SK-MEL-5 (cell line): ENCODE results near the gene ALDH4A1. TPM values are rescaled to one million over a fixed set of nuclear protein-coding genes. Genes with fewer than 3 reads are reported as not detected.
A peak's percentile ranks its signal among the peaks of the same experiment; 100 is the strongest.
"Not testable (repeated sequence)": the region's sequence is repeated elsewhere in the genome, so short reads cannot be mapped to it uniquely, and the experiment has no call there.

Experiments
- DNase-seq: peaks from one replicate; pipeline ENCODE4 v3.0.0-alpha.2; 2016; ENCODE audit warnings: low read depth, low spot score
- in situ Hi-C: cut with HindIII; loops from 2 replicates; pipeline ENCODE4 v1.10.0; 2016; ENCODE audit warnings: low sequenced_read_pairs, high pct_unique_total_duplicates, low pct_unique_long_range_greater_than_20kb
- small RNA-seq, 2 experiments: library from RNA; depleted of rRNA; stranded (forward); fragments of <200 nt; gene quantifications; one replicate each; pipeline ENCODE3, GENCODE V24; 2014
- total RNA-seq: library from RNA; depleted of rRNA; stranded (reverse); fragments of >200 nt; shearing (Covaris generic); gene quantifications from 2 replicates; pipeline ENCODE4 v1.2.3, GENCODE V29; 2014; rRNA removed

Gene ALDH4A1
- total RNA-seq, 1 experiment from 2014 or later, result 8.7 TPM

DNA sequence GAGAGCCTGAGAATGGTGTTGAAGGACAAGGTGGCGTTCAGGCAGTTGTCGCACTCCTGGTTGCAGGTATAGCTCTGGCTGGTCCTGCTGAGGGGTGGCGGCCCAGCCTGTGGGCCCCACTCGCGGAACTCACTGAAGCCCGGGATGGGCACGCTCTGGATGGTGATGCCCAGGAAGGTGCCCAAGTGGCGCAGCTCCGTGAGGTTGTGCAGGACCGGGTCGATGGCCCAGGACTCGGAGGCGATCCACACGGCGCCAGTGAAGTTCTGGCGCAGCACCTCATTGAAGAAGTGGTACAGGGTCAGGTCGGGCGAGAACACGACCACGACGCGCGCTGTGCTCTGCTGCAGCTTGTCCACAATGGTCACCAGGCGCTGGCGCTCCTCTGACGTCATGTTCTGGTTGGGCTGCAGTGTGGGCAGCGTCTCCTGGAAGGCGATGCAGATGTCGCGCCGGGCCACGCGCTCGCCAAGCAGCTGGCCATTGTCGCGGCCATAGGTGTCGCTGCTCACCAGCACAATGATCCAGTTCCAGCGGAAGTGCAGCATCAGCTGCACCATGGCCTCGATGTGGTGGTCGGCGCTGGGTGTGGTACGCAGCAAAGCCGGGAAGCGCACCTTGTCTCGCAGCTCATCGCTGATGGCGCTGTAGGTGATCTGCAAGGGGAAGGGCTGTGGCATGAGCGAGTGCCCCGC is 47.9 kb downstream of the ALDH4A1 start:
- in situ Hi-C loops, result no loop called here
- no peak for DNase-seq

DNA sequence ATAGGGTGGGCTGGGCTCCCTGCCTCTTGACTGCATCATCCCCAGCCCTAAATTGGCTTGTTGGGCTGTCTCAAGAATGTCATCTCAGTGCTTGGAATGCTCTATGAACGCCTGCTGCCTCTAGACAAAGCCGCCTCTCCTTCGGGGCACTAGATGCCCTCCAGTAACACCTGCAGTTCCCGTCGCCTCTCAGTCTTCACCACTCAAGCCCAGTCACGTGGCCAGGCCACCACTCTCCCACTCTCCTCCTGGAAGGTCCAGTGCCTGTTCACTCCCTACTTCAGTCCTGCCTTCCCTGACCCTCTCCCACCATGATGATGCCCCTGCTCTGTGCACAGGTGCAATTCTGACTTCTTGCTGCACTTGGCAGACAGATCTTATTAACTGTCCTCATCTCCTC is 49.9 kb downstream of the ALDH4A1 start:
- DNase-seq, result no peak
- in situ Hi-C loops, result no loop called here

DNA sequence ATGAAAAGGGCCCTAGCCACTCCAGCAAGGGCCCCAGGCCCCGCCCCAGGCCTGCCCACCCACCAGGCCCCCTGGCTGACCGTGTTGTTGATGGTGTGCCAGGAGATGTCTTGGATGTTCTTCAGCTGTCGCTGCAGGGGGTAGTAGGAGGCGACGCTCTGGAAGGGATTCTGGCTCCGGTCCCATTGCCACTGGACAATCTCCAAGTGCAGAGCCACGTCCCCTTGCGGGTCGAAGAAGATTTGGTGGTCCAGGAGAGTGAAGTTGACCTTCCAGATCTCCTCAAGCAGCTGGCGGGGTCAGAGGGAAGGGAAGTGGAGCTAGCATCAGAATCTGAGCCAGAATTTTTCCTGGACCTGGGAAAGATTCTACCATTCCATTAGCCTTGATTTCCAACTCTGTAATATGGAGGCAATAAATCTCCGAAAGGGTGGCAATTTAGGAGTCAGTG is 53.1 kb downstream of the ALDH4A1 start:
- in situ Hi-C loops, result no loop called here
- no peak for DNase-seq

DNA sequence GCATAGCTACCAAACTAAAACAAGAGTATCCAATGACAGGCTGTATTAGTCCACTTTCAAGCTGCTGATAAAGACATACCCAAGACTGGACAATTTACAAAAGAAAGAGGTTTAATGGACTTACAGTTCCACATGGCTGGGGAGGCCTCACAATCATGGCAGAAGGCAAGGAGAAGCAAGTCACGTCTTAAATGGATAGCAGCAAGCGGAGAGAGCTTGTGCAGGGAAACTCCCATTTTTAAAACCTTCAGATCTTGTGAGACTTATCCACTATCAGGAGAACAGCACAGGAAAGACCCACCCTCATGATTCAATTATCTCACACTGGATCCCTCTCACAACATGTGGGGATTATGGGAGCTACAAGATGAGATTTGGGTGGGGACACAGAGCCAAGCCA is 54.6 kb downstream of the ALDH4A1 start:
- in situ Hi-C loops, DNase-seq: not testable (repeated sequence)

DNA sequence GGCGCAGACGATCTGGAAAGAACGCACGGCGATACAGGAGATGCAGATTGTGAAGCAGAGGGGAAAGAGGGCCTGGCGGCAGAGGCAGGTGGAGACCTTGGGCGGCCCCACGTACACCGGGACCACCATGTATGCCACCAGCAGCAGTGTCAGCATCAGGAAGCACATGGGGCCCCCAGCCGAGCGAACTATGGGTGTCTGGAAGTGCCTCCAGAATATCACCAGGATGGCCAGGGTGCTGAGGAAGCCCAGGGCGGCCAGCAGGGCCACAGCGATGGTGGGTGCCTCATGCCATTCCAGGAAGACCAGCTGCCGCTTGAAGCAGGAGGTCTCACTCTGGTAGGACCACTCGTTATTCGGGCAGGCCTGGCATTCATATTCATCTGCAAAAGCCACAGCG is 62.2 kb downstream of the ALDH4A1 start:
- in situ Hi-C loops, result no loop called here

DNA sequence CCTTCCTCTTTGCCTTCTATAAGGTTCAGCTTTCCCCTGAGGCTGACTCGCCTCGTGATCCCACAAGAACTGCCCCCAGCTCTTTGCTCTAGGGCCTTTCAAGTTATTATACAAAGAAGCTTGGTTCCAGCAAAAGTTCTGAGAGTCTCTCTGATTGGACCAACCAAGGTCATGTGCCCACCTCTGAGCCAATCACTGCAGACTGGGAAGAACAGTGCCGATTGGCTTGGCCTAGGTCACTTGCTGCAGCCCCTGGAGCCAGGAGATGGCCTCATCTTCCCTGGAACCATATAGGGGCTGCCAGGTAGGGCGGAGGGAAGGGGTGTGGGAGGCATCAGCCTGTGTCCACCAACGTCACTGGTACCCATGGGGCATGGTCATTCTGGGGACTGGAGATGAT is 65.7 kb downstream of the ALDH4A1 start:
- peak; percentile 37 for DNase-seq
- in situ Hi-C loops, result no loop called here

More for the DNA sequence above, 62.2 kb downstream of the ALDH4A1 start:
- no peak for DNase-seq

DNA sequence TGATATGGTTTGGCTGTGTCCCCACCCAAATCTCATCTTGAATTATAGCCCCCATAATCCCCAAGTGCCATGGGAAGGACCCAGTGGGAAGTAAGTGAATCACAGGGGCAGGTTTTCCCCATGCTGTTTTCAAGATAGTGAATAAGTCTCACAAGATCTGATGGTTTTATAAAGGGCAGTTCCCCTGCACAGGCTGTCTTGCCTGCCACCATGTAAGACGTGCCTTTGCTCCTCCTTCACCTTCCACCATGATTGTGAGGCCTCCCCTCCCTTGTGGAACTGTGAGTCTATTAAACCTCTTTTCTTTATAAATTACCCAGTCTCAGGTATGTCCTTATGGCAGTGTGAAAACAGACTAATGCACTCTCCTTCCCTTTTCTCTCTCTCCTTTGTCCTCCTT is 70.0 kb downstream of the ALDH4A1 start:
- in situ Hi-C loops, DNase-seq: not testable (repeated sequence)

DNA sequence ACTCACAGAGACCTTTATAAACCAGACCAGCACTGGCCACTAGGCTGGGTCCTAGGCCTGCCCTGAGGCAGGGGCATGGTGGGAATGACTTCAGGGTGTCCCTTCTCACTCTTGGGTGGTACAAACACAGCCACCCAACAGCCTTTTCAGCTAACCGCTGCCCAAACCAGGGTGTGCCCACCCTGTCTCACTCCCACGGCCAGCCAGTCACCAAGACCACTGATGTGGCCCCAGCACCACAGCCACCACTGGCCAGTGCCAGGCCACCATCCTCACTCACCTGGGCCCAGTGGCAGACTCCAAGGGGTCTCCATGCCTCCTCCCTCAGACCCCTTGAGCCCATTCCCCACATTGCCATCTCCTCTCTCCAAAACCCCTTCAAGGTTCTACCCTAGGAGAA is 70.7 kb downstream of the ALDH4A1 start:
- in situ Hi-C loops, result no loop called here

DNA sequence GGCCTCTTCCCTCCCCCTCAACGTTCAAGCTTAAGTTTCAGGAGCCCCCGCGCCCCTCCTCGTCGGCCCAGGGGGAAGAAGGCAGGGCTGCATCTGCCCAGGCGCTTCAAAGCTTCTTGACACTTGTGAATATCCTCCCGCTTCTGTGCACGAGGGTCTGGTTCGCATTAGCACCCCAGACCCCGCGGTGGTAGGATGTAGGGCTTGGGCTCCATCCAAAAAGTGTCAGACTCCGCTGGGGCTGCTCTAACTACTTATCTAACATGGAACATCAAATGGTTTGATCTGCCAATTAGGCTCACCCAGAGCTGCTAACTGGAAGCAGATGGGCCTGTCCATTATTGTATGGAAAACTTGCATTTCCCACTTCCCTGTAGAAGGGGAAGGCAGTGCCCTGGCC is 71.8 kb downstream of the ALDH4A1 start:
- DNase-seq, result no peak

More for the DNA sequence above, 70.7 kb downstream of the ALDH4A1 start:
- DNase-seq, result no peak

DNA sequence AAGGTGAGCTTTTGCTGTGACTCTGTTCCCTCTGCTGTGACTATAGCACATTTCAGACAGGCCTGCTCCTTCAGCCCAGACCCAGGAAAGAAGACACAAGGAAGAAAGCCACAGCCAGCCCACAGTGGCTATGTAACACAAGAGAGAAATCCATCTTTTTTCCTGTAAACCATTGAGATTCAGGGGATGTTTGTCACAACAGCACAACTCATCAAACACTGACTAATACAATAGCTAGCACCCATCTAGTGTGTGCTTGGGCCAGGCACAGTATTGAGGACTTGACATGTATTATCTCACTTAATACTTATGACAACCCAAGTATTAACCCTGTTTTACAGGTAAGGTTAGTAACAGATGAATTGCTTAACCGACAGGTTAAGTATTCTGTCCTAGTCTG is 72.7 kb downstream of the ALDH4A1 start:
- in situ Hi-C loops, result no loop called here
- no peak for DNase-seq

More for the DNA sequence above, 71.8 kb downstream of the ALDH4A1 start:
- in situ Hi-C loops, result no loop called here

DNA sequence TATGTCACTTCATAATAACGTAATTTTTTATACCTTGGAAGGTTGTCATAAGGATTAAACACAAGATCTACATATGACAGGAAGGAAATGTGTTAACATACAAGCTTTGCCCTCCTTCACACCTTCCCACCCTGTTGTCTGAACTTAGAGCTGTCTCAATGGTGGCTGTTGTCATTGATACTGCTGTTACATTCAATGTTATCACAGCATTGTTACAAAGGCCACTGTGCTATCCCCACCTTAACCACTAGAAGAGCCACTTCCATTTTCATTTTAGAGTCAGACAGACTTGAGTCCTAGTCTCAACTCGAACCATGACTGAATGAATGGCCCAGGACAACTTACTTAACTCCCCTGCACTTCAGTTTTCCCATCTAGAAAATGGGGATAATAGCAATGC is 74.1 kb downstream of the ALDH4A1 start:
- no peak for DNase-seq
- in situ Hi-C loops, result no loop called here

DNA sequence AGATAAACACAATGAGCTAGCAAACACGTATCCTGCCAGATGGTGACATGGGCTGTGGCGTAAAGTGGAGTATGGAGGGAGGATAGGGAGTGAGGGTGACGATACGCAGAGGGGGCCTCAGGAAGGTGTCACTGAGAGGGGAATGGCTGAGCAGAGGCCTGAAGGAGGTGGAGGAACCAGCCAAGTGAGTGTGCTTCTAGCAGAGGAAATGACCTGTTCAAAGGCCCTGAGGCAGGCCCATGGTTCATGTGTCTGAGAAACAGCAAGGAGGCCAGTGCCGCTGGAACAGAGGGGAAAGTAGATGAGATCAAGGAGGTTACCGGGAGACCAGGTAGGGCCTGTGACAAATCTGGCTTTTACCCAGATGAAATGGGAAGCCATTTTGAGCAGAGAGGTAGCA is 78.9 kb downstream of the ALDH4A1 start:
- DNase-seq, result no peak
- in situ Hi-C loops, result no loop called here

Small RNA genes lying within 50 kb of the gene (small RNA-seq; reads per million reads assigned to genes)
- 0 reads per million in 2 experiments for gene MIR1290
- 0 reads per million in 2 experiments for gene MIR4695

Other genes with a start within 250 kb of the ALDH4A1 start
- gene TAS1R2, start 42.9 kb downstream of the ALDH4A1 start, total RNA-seq, result not detected in 2 replicates
- gene IFFO2, start 54.1 kb upstream of the ALDH4A1 start, total RNA-seq, result 6.2 and 6.4 TPM in 2 replicates